AG04450 (cell line): ENCODE data around the gene TMEM63C. TPM values are rescaled to one million over a fixed set of nuclear protein-coding genes. Genes with fewer than 3 reads are reported as not detected.

Experiments used
- CTCF ChIA-PET: fragments of 300-600, 350-600 bp; formaldehyde crosslinking; extraction: SDS; loops from one replicate; lab custom pipeline; 2022; ENCODE audit warnings: antibody characterized with exemption, inconsistent platforms; lab: Charles Lee
- POLR2A ChIA-PET: fragments of 350-600 bp; formaldehyde crosslinking; extraction: SDS; loops from one replicate; lab custom pipeline; 2021; ENCODE audit warnings: antibody characterized with exemption, inconsistent platforms; lab: Yijun Ruan, JAX
- DNase-seq: peaks from one replicate; pipeline ENCODE4 v3.0.0-alpha.2; 2011; ENCODE audit warnings: low read depth, low spot score
- H3K27ac ChIP-seq: one replicate; pipeline ENCODE4 v1.5.1; 2012; ENCODE audit warnings: low read depth, low read length, control low read depth
- H3K27me3 ChIP-seq: one replicate; pipeline ENCODE4 v1.6.0; 2012; ENCODE audit warnings: low read length; ENCODE audit not compliant: control insufficient read depth, insufficient read depth
- H3K4me3 ChIP-seq: 2 replicates; pipeline ENCODE4 v1.5.1; 2011; ENCODE audit warnings: mild to moderate bottlenecking, low read depth, low read length, control low read depth
- H3K9me3 ChIP-seq: 2 replicates; pipeline ENCODE4 v1.5.1; 2012; ENCODE audit warnings: low read length; ENCODE audit not compliant: control insufficient read depth, insufficient read depth
- CTCF ChIP-seq: IDR thresholded peaks from 2 replicates; pipeline ENCODE4 v1.5.1; 2011; ENCODE audit warnings: low read depth, low read length, control low read depth, inconsistent platforms
- polyA plus RNA-seq: library from polyadenylated mRNA; depleted of rRNA; stranded (reverse); fragments of >200 nt; gene quantifications from 2 replicates; pipeline ENCODE4 v1.2.3, GENCODE V29; 2011

Gene TMEM63C
- polyA plus RNA-seq, 1 experiment, result not detected

GRCh38 chr14:77281852-77282410, 100.3 kb downstream of the TMEM63C start:
- Histone ChIP-seq H3K27me3 (no peaks in the 10 kb centered on the region), H3K4me3 (no peak overlapping the region), H3K27ac (no peak overlapping the region), H3K9me3 (no peaks in the 10 kb centered on the region; the same call in 1 of the 2 replicates)
- no peak for DNase-seq
- CTCF ChIA-PET, result interaction anchor here (2.5 kb wide), 1 partner anchor 34 kb away, joined by 5 read pairs; no protein-coding TSS in a partner anchor
- POLR2A ChIA-PET, result no interaction called here
- no peak for TF ChIP-seq CTCF

GRCh38 chr14:77284066-77284465, 102.5 kb downstream of the TMEM63C start:
- POLR2A ChIA-PET, result no interaction called here
- H3K27ac ChIP-seq, result no peak overlapping the region
- no peak overlapping the region for H3K4me3 ChIP-seq
- no peaks in the 10 kb centered on the region for H3K9me3 ChIP-seq
- no peak for TF ChIP-seq CTCF
- DNase-seq, result no peak
- no peaks in the 10 kb centered on the region for H3K27me3 ChIP-seq
- CTCF ChIA-PET, result interaction anchor here (2.5 kb wide), 1 partner anchor 32 kb away, joined by 5 read pairs; no protein-coding TSS in a partner anchor

GRCh38 chr14:77284466-77284865, 102.9 kb downstream of the TMEM63C start:
- ChIA-PET POLR2A (no interaction called here), CTCF (interaction anchor here (2.5 kb wide), 1 partner anchor 31 kb away, joined by 5 read pairs; no protein-coding TSS in a partner anchor)
- no peak for DNase-seq
- Histone ChIP-seq H3K27me3 (no peaks in the 10 kb centered on the region), H3K9me3 (no peaks in the 10 kb centered on the region), H3K4me3 (no peak overlapping the region), H3K27ac (no peak overlapping the region)
- no peak for TF ChIP-seq CTCF

- TF ChIP-seq CTCF, result no peak
- POLR2A ChIA-PET, result no interaction called here
- CTCF ChIA-PET, result interaction anchor here (0.6 to 1.1 kb wide), 3 partner anchors 14 to 129 kb away, joined by 3 to 5 read pairs (median 3); no protein-coding TSS in a partner anchor
These were observed 105.0 kb downstream of the TMEM63C start for GRCh38 chr14:77286576-77286975.

GRCh38 chr14:77290705-77291104, 109.1 kb downstream of the TMEM63C start:
- Histone ChIP-seq H3K27ac (no peak overlapping the region), H3K27me3 (no peaks in the 10 kb centered on the region), H3K4me3 (no peak overlapping the region), H3K9me3 (no peaks in the 10 kb centered on the region)
- no peak for TF ChIP-seq CTCF
- POLR2A ChIA-PET, result no interaction called here
- CTCF ChIA-PET, result interaction anchor here (1.0 to 4.3 kb wide), 3 partner anchors 10 to 581 kb away, joined by 4 to 23 read pairs (median 6); no protein-coding TSS in a partner anchor
- DNase-seq, result peak; percentile 10

More at GRCh38 chr14:77286576-77286975, 105.0 kb downstream of the TMEM63C start:
- no peaks in the 10 kb centered on the region for H3K9me3 ChIP-seq
- DNase-seq, result no peak
- H3K27me3 ChIP-seq, result no peaks in the 10 kb centered on the region
- no peak overlapping the region for H3K27ac ChIP-seq
- no peak overlapping the region for H3K4me3 ChIP-seq
